ENCODE results near the gene FOXK1. TPM values are rescaled to one million over a fixed set of nuclear protein-coding genes. Genes with fewer than 3 reads are reported as not detected.

FOXK1 gene
- total and polyA plus RNA-seq, 2 donors (not counting 1 experiment from before 2014, with no cell fraction given) = 5.2 to 26.9 TPM

GRCh38 chr7:4754433-4755010, 72.4 kb downstream of the FOXK1 start:
- no peaks in the 10 kb centered on the region for H3K9me3 ChIP-seq (ENCODE audit: control insufficient read depth, insufficient read depth, low read depth, low read length)
- H3K4me1 ChIP-seq (ENCODE audit: control insufficient read depth, extremely low read depth, insufficient read depth, low read length) = no peaks in the 10 kb centered on the region
- H3K4me2 ChIP-seq (ENCODE audit: extremely low read depth, insufficient read depth, low read length) = no peak overlapping the region
- no peak for DNase-seq (ENCODE audit: low read depth in 2 of 2)
- H3K9ac ChIP-seq (ENCODE audit: insufficient read depth, low read length) = no peak overlapping the region
- H3K27me3 ChIP-seq (ENCODE audit: control insufficient read depth, insufficient read depth, low read length) = no peaks in the 10 kb centered on the region
- H3K27ac ChIP-seq (ENCODE audit: insufficient read depth, low read length) = no peak overlapping the region
- TF ChIP-seq EZH2 (IDR thresholded peaks at IDR 0.05; ENCODE audit: low read length, missing control alignments) = no peak
- peaks cover 29% of the 10 kb centered on the region for H3K36me3 ChIP-seq (ENCODE audit: control insufficient read depth, insufficient read depth, low read length)
- H3K79me2 ChIP-seq (ENCODE audit: control insufficient read depth, insufficient read depth, low read length) = peaks cover 22% of the 10 kb centered on the region
- no peak overlapping the region for H2AFZ ChIP-seq (ENCODE audit: low read length)
- H3K4me3 ChIP-seq (replicated peaks in 1 of 4; ENCODE audit: control extremely low read depth in 1 of 4, insufficient read depth in 1 of 4, low read depth in 3 of 4, low read length in 4 of 4) = no peak overlapping the region
- no peaks in the 10 kb centered on the region for H4K20me1 ChIP-seq (ENCODE audit: control insufficient read depth, extremely low read depth, insufficient read depth, low read length)

DNA sequence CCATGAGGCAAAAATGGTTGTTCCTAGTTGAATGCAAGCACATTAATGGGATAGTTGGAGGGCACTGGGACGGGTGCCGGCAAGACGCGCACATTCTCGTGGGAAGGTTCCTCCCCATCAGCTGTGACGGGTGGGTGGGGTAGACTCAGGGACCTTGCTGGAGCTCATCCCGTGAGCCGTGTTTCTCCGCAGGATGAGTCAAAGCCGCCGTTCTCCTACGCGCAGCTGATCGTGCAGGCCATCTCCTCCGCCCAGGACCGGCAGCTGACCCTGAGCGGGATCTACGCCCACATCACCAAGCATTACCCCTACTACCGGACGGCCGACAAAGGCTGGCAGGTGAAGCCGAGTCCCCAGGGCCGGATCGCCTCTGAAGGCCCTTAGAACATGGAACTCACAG, 73.0 kb downstream of the FOXK1 start:
- Histone ChIP-seq H3K4me2 (ENCODE audit: extremely low read depth, insufficient read depth, low read length) (no peak overlapping the region), H3K9me3 (ENCODE audit: control insufficient read depth, insufficient read depth, low read depth, low read length) (no peaks in the 10 kb centered on the region), H3K36me3 (ENCODE audit: control insufficient read depth, insufficient read depth, low read length) (peaks cover 29% of the 10 kb centered on the region), H2AFZ (ENCODE audit: low read length) (no peak overlapping the region), H4K20me1 (ENCODE audit: control insufficient read depth, extremely low read depth, insufficient read depth, low read length) (no peaks in the 10 kb centered on the region), H3K9ac (ENCODE audit: insufficient read depth, low read length) (no peak overlapping the region), H3K27ac (ENCODE audit: insufficient read depth, low read length) (no peak overlapping the region), H3K4me3 (replicated peaks in 1 of 4; ENCODE audit: control extremely low read depth in 1 of 4, insufficient read depth in 1 of 4, low read depth in 3 of 4, low read length in 4 of 4) (no peak overlapping the region), H3K27me3 (ENCODE audit: control insufficient read depth, insufficient read depth, low read length) (no peaks in the 10 kb centered on the region), H3K79me2 (ENCODE audit: control insufficient read depth, insufficient read depth, low read length) (peaks cover 17% of the 10 kb centered on the region), H3K4me1 (ENCODE audit: control insufficient read depth, extremely low read depth, insufficient read depth, low read length) (no peaks in the 10 kb centered on the region)
- no peak for TF ChIP-seq EZH2 (IDR thresholded peaks at IDR 0.05; ENCODE audit: low read length, missing control alignments)
- TF ChIP-seq, protein P1, sequence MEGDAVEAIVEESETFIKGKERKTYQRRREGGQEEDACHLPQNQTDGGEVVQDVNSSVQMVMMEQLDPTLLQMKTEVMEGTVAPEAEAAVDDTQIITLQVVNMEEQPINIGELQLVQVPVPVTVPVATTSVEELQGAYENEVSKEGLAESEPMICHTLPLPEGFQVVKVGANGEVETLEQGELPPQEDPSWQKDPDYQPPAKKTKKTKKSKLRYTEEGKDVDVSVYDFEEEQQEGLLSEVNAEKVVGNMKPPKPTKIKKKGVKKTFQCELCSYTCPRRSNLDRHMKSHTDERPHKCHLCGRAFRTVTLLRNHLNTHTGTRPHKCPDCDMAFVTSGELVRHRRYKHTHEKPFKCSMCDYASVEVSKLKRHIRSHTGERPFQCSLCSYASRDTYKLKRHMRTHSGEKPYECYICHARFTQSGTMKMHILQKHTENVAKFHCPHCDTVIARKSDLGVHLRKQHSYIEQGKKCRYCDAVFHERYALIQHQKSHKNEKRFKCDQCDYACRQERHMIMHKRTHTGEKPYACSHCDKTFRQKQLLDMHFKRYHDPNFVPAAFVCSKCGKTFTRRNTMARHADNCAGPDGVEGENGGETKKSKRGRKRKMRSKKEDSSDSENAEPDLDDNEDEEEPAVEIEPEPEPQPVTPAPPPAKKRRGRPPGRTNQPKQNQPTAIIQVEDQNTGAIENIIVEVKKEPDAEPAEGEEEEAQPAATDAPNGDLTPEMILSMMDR (conservative IDR thresholded peaks at IDR 0.05 in 1 of 2, IDR thresholded peaks at IDR 0.05 in 1 of 2; ENCODE audit: low read depth in 1 of 2, low read length in 2 of 2) = no peak
- DNase-seq (ENCODE audit: low read depth in 2 of 2) = no peak

GRCh38 chr7:4758111-4758510, 76.0 kb downstream of the FOXK1 start:
- Histone ChIP-seq H3K9ac (ENCODE audit: insufficient read depth, low read length) (no peak overlapping the region), H3K79me2 (ENCODE audit: control insufficient read depth, insufficient read depth, low read length) (peaks cover 7% of the 10 kb centered on the region), H3K4me2 (ENCODE audit: extremely low read depth, insufficient read depth, low read length) (no peak overlapping the region), H3K4me3 (replicated peaks in 1 of 4; ENCODE audit: control extremely low read depth in 1 of 4, insufficient read depth in 1 of 4, low read depth in 3 of 4, low read length in 4 of 4) (no peak overlapping the region), H2AFZ (ENCODE audit: low read length) (no peak overlapping the region), H3K36me3 (ENCODE audit: control insufficient read depth, insufficient read depth, low read length) (peaks cover 40% of the 10 kb centered on the region), H3K27ac (ENCODE audit: insufficient read depth, low read length) (no peak overlapping the region), H3K9me3 (ENCODE audit: control insufficient read depth, insufficient read depth, low read depth, low read length) (no peaks in the 10 kb centered on the region), H3K4me1 (ENCODE audit: control insufficient read depth, extremely low read depth, insufficient read depth, low read length) (no peaks in the 10 kb centered on the region), H3K27me3 (ENCODE audit: control insufficient read depth, insufficient read depth, low read length) (no peaks in the 10 kb centered on the region), H4K20me1 (ENCODE audit: control insufficient read depth, extremely low read depth, insufficient read depth, low read length) (no peaks in the 10 kb centered on the region)
- no peak for DNase-seq (ENCODE audit: low read depth in 2 of 2)
- TF ChIP-seq, protein P1 (conservative IDR thresholded peaks at IDR 0.05 in 1 of 2, IDR thresholded peaks at IDR 0.05 in 1 of 2; ENCODE audit: low read depth in 1 of 2, low read length in 2 of 2) = no peak
- no peak for TF ChIP-seq EZH2 (IDR thresholded peaks at IDR 0.05; ENCODE audit: low read length, missing control alignments)

All from fibroblast of lung (primary cell).